ENCODE results near the gene CHST13.

Gene CHST13

DNA sequence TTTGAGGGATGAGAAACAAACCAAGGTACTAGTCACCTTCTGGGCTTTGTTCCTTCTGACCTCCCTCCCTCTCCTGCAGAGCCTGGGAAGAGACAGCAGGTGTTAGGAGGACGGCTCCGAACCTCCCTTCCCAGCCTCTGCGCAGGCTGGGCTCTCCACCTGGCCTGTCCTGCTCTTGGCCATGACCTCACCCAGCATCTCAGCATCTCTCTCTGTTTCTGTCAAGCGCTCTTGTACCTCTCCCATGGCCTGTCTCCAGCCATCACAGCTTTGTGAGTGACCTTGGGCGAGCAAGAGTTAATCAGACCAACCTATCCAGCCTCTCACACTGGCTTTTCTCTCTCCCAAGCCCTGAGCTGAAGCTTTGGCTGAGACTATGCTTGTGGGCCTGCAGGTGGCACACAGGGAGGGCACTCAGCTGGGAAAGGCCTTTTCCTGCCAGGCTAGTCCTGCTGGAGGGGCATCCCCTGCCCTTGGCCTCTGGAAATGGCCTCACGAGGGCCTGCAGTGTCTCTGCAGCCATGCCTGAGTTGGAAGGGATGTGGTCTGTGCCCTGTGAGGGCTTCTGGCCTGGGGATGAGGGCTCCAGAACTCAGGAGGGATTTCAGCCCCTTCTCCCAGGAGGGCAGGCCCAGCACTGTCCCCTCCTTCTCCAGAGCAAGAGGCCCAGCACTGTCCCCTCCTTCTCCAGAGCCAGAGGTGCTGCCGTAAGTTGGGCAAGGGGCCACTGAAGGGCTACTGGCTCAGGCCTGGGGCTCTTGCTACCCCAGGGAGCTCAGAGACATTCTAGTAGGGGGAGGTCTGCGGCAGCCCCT is 2.1 kb downstream of the CHST13 start:
- Histone ChIP-seq H3K27me3 (ENCODE audit: control insufficient read depth, insufficient read depth, low read length) (no peaks in the 10 kb centered on the region; the same call in 1 of the 2 replicates), H3K9me3 (ENCODE audit: control insufficient read depth, insufficient read depth, low read length) (no peaks in the 10 kb centered on the region), H3K36me3 (ENCODE audit: control insufficient read depth, insufficient read depth, low read length) (no peaks in the 10 kb centered on the region), H3K27ac (ENCODE audit: low read length) (no peak overlapping the region), H3K4me3 (ENCODE audit: low read length) (no peak overlapping the region), H3K4me1 (ENCODE audit: control insufficient read depth, insufficient read depth, low read length) (peaks cover 5% of the 10 kb centered on the region)
- no peak for DNase-seq (ENCODE audit: low read depth, low spot score)
- no CpG with 5 or more reads among the region's 8 CpGs for WGBS (ENCODE audit: insufficient coverage, insufficient read length)

DNA sequence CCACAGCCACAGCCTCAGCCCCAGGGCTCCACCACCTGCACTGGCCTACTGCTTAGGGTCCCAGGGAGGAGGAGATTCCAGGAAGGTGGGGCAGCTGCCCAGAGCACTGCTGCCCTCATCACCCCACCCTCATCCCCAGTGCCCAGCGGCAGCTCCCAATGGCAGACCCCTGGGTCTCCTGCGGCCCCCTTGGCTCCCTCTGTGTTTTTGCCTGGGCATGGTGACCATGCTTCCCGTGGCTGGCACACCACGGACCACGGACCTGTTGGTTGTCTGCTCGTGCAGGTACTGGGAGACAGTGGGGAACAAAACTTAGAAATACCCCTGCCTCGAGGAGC is 2.7 kb downstream of the CHST13 start:
- no peak overlapping the region for H3K27ac ChIP-seq (ENCODE audit: low read length)
- H3K36me3 ChIP-seq (ENCODE audit: control insufficient read depth, insufficient read depth, low read length) = no peaks in the 10 kb centered on the region
- WGBS (ENCODE audit: insufficient coverage, insufficient read length) = no CpG with 5 or more reads among the region's 7 CpGs
- no peak for DNase-seq (ENCODE audit: low read depth, low spot score)
- H3K9me3 ChIP-seq (ENCODE audit: control insufficient read depth, insufficient read depth, low read length) = no peaks in the 10 kb centered on the region
- H3K27me3 ChIP-seq (ENCODE audit: control insufficient read depth, insufficient read depth, low read length) = no peaks in the 10 kb centered on the region; the same call in 1 of the 2 replicates
- H3K4me3 ChIP-seq (ENCODE audit: low read length) = no peak overlapping the region
- peaks cover 5% of the 10 kb centered on the region for H3K4me1 ChIP-seq (ENCODE audit: control insufficient read depth, insufficient read depth, low read length)

DNA sequence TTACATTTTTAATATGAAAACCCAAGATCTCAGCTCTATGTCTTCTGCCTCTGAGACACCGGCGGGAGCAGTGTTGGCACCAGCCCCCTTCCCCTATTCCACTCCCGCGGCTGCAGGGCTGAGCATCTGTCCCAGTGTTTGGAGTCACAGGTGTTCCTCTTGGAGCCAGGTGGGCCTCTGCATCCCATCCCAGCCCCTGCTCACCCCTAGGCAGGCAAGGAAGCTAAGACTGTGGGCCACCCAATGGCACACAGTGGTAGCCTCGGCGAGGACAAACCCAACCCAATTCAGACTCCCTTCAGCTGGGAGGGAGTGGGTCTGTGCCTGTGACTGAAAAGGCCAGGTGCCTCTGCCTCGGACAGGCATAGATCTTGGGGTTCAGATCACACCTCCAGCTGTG is 3.1 kb downstream of the CHST13 start:
- no peak overlapping the region for H3K4me3 ChIP-seq (ENCODE audit: low read length)
- no peak overlapping the region for H3K27ac ChIP-seq (ENCODE audit: low read length)
- no peaks in the 10 kb centered on the region for H3K9me3 ChIP-seq (ENCODE audit: control insufficient read depth, insufficient read depth, low read length)
- no peak for DNase-seq (ENCODE audit: low read depth, low spot score)
- no CpG with 5 or more reads among the region's 7 CpGs for WGBS (ENCODE audit: insufficient coverage, insufficient read length)
- peaks cover 5% of the 10 kb centered on the region for H3K4me1 ChIP-seq (ENCODE audit: control insufficient read depth, insufficient read depth, low read length)
- H3K36me3 ChIP-seq (ENCODE audit: control insufficient read depth, insufficient read depth, low read length) = no peaks in the 10 kb centered on the region
- no peaks in the 10 kb centered on the region; the same call in 1 of the 2 replicates for H3K27me3 ChIP-seq (ENCODE audit: control insufficient read depth, insufficient read depth, low read length)

DNA sequence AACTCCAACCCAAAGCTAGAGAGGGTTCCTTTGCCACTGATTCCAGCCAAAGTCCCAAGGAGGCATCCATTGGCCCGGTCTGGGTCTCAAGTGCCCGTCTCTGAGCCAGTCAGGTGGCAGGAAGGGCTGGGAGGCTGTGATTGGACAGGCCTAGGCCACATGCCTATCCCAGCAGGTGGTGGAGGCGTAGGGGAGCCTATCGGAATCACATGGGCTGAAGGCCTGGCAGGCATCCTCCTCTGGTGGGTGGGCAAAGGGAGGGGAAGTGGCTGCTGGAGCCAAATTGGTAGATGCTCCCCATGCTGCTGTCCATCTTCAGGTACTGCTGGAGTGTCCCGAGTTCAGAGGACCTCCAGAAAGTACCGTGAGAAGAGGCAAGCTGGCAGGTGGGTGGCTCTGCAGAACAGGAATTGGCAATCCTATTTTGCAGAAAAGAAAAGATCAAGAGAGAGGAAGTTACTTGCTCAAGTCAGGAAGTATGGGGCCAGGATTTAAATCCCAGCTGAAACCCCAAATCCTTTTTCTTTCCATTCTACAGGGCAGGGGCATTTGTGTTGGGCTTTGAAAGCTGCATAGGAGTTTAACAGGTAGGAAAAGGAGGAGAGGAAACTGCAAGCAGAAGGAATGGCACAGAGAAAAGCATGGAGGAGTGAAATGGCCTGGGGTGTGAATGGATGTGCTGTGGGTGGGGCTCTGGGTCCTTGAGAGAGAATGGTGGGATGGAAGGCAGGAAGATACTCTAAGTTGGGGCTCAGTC is 3.7 kb downstream of the CHST13 start:
- Histone ChIP-seq H3K9me3 (ENCODE audit: control insufficient read depth, insufficient read depth, low read length) (no peaks in the 10 kb centered on the region), H3K36me3 (ENCODE audit: control insufficient read depth, insufficient read depth, low read length) (no peaks in the 10 kb centered on the region), H3K4me3 (ENCODE audit: low read length) (no peak overlapping the region), H3K4me1 (ENCODE audit: control insufficient read depth, insufficient read depth, low read length) (peaks cover 5% of the 10 kb centered on the region), H3K27ac (ENCODE audit: low read length) (no peak overlapping the region), H3K27me3 (ENCODE audit: control insufficient read depth, insufficient read depth, low read length) (no peaks in the 10 kb centered on the region; the same call in 1 of the 2 replicates)
- DNase-seq (ENCODE audit: low read depth, low spot score) = no peak
- no CpG with 5 or more reads among the region's 6 CpGs for WGBS (ENCODE audit: insufficient coverage, insufficient read length)

DNA sequence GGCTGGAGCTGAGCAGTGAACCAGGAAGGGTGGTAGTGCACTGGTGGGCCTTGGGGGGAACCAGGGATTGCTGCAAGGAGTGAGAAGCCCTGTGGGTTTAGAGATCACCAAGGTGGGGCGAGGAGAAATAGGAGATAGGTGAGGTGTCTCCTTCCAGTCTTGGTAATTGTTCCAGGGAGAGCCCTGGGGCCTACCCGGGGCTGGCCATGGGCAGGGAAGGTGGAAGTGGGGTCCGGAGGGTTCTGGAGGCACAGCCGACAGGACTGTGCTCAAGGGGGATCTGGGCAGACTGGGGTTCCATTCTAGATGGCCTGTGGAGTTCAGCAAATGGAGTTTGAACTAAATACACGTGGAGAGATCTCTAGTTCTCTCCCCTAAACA is 4.5 kb downstream of the CHST13 start:
- Histone ChIP-seq H3K9me3 (ENCODE audit: control insufficient read depth, insufficient read depth, low read length) (no peaks in the 10 kb centered on the region), H3K36me3 (ENCODE audit: control insufficient read depth, insufficient read depth, low read length) (no peaks in the 10 kb centered on the region), H3K4me1 (ENCODE audit: control insufficient read depth, insufficient read depth, low read length) (peaks cover 5% of the 10 kb centered on the region), H3K4me3 (ENCODE audit: low read length) (no peak overlapping the region), H3K27ac (ENCODE audit: low read length) (no peak overlapping the region), H3K27me3 (ENCODE audit: control insufficient read depth, insufficient read depth, low read length) (no peaks in the 10 kb centered on the region; the same call in 1 of the 2 replicates)
- DNase-seq (ENCODE audit: low read depth, low spot score) = no peak
- WGBS (ENCODE audit: insufficient coverage, insufficient read length) = no CpG with 5 or more reads among the region's 5 CpGs

DNA sequence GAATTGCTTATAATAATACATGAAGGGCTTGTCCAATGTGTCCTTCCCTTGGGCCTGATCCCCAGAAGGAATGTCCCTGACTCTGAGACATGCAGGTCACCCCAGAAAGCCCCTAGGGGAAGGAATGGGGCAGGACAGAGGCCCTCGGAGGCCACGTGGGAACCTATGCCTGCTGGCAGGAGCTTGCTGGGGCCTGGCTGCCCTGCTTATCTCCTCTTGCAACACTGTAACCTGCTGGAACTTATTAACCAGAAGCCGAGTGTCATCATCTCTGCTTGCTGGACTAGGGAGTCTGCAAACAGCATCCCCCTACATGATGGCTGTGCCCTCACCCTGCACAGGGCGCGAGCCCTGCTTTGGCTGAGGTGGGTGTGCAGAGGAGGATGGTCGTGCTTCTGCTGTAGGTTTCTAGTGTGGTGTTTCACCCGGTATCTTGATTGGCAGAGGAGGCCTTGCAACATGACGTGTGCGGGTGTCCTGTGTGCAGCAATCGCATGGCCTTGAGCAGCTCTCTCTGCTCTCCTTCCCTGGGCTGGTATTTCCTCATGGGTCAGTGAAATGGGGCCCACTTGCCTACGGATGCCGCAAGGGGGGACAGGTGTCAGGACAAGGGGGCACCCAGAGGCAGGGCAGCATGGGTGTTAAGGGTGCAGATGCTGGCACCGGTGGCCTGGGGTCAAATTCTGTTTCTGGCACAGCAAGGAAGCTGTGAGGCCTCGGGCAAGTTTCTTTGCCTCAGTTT is 5.0 kb downstream of the CHST13 start:
- no peak overlapping the region for H3K27ac ChIP-seq (ENCODE audit: low read length)
- H3K36me3 ChIP-seq (ENCODE audit: control insufficient read depth, insufficient read depth, low read length) = no peaks in the 10 kb centered on the region
- no CpG with 5 or more reads among the region's 14 CpGs for WGBS (ENCODE audit: insufficient coverage, insufficient read length)
- H3K27me3 ChIP-seq (ENCODE audit: control insufficient read depth, insufficient read depth, low read length) = no peaks in the 10 kb centered on the region
- no peak for DNase-seq (ENCODE audit: low read depth, low spot score)
- H3K9me3 ChIP-seq (ENCODE audit: control insufficient read depth, insufficient read depth, low read length) = no peaks in the 10 kb centered on the region
- peaks cover 3% of the 10 kb centered on the region for H3K4me1 ChIP-seq (ENCODE audit: control insufficient read depth, insufficient read depth, low read length)
- no peak overlapping the region for H3K4me3 ChIP-seq (ENCODE audit: low read length)

DNA sequence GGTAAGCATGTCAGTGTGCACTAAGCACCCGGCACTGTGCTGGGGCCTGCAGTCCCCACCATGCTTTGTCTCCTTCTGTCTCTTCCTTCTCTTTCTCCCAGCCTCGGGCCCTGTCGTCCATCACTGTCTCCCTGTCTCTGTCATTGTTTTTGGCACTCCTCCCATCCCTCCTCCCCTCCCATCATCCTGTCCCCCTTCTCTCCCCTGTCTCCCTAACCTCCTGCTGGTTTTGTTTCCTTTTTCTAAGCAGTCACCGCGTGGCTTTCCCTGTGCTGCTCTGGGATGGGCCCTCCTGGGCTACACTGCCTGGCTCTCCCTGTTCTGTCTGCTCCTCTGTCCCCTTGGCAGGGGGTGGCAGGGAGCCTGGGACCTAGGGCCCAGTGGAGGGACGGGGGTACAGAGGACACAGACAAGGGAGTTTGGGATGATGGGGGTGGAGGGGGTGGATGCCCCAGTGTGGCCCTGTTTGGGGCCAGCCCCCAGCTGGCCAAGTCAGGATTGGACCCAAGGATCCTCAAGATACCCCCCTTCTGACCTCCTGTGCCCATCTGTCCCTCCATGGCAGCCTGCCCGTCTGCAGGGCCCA is 5.7 kb downstream of the CHST13 start:
- WGBS (ENCODE audit: insufficient coverage, insufficient read length) = no CpG with 5 or more reads among the region's 7 CpGs
- H3K4me1 ChIP-seq (ENCODE audit: control insufficient read depth, insufficient read depth, low read length) = peaks cover 2% of the 10 kb centered on the region
- no peaks in the 10 kb centered on the region for H3K9me3 ChIP-seq (ENCODE audit: control insufficient read depth, insufficient read depth, low read length)
- no peak overlapping the region for H3K4me3 ChIP-seq (ENCODE audit: low read length)
- no peaks in the 10 kb centered on the region for H3K36me3 ChIP-seq (ENCODE audit: control insufficient read depth, insufficient read depth, low read length)
- H3K27ac ChIP-seq (ENCODE audit: low read length) = no peak overlapping the region
- H3K27me3 ChIP-seq (ENCODE audit: control insufficient read depth, insufficient read depth, low read length) = no peaks in the 10 kb centered on the region
- DNase-seq (ENCODE audit: low read depth, low spot score) = no peak

DNA sequence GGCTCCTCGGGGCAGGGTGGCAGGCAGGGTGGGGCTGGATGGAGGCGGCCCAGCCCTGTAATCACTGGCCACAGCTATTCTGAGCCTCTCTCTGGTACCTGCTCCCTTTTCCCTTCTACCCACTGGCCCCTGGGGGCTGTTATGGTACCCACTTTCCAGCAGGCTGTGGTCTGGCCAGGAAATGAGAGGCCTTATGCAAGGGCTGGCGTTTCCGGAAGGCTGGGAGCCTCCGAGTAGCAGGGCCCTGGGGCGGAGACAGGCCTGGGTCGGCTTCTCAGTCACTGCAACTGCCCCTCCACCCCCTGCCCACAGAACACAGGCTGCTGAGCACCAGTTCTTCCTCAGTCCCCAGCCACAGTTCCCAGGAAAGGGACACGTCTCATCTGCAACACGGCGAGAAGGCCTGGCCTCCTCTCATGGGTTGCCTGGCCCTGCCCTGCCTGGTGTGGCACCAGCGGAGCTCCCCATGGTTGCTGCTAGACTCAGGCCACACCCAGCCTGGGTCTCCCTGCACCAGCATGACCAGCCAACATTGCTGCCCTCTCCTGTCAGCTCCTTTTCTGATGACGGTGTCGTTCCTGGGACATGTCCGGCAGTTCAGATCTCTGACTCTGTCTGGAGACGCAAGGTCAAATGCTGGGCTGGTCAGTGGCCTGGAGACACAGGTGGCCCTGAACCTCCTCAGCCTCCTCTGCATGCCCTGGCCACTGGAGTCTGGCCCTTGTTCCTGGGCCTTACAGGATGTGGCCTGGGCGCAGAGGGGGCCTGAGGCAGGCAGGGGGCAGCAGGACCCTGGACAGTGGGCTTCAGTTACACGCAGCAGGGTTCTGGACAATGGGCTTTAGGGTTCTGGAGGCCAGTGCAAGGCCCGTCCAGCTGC is 6.5 kb downstream of the CHST13 start:
- Histone ChIP-seq H3K4me3 (ENCODE audit: low read length) (no peak overlapping the region), H3K9me3 (ENCODE audit: control insufficient read depth, insufficient read depth, low read length) (no peaks in the 10 kb centered on the region), H3K36me3 (ENCODE audit: control insufficient read depth, insufficient read depth, low read length) (no peaks in the 10 kb centered on the region), H3K27me3 (ENCODE audit: control insufficient read depth, insufficient read depth, low read length) (no peaks in the 10 kb centered on the region), H3K27ac (ENCODE audit: low read length) (no peak overlapping the region), H3K4me1 (ENCODE audit: control insufficient read depth, insufficient read depth, low read length) (peaks cover 1% of the 10 kb centered on the region; the same call in 1 of the 2 replicates)
- no peak for DNase-seq (ENCODE audit: low read depth, low spot score)
- no CpG with 5 or more reads among the region's 18 CpGs for WGBS (ENCODE audit: insufficient coverage, insufficient read length)

DNA sequence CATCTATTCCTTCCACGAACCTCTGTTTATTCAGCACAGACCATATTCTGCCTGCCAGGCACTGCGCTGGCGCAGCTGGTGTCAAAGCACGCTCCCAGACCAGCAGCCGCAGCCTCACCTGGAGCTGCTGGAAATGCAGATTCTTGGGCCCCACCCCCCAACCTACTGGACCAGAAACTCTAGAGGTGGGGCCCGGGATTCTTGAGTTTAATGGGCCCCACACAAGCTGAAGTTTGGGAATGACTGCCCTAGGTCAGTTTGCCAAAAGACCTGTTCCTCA is 7.0 kb downstream of the CHST13 start:
- DNase-seq (ENCODE audit: low read depth, low spot score) = no peak
- Histone ChIP-seq H3K4me3 (ENCODE audit: low read length) (no peak overlapping the region), H3K27me3 (ENCODE audit: control insufficient read depth, insufficient read depth, low read length) (no peaks in the 10 kb centered on the region), H3K9me3 (ENCODE audit: control insufficient read depth, insufficient read depth, low read length) (no peaks in the 10 kb centered on the region), H3K27ac (ENCODE audit: low read length) (no peak overlapping the region), H3K4me1 (ENCODE audit: control insufficient read depth, insufficient read depth, low read length) (peaks cover 1% of the 10 kb centered on the region; the same call in 1 of the 2 replicates), H3K36me3 (ENCODE audit: control insufficient read depth, insufficient read depth, low read length) (no peaks in the 10 kb centered on the region)
- no CpG with 5 or more reads among the region's 6 CpGs for WGBS (ENCODE audit: insufficient coverage, insufficient read length)

DNA sequence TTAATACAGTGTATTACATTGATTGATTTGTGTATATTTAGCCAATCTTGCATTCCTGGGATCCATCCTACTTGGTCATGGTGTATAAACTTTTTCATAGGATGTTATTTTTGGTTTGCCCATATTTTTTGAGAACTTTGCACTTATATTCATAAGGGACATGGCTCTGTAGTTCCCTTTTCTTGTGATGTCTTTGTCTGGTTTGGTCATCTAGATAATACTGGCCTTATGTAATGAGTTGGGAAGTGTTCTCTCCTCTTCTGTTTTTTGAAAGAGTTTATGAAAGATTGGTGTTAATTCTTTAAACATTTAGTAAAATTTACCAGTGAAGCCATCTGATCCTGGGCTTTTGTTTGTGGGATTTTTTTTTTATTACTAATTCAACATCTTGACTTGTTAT is 9.6 kb downstream of the CHST13 start:
- Histone ChIP-seq H3K27ac (ENCODE audit: low read length) (no peak overlapping the region), H3K9me3 (ENCODE audit: control insufficient read depth, insufficient read depth, low read length) (no peaks in the 10 kb centered on the region), H3K4me1 (ENCODE audit: control insufficient read depth, insufficient read depth, low read length) (no peaks in the 10 kb centered on the region; the same call in 1 of the 2 replicates), H3K4me3 (ENCODE audit: low read length) (no peak overlapping the region), H3K27me3 (ENCODE audit: control insufficient read depth, insufficient read depth, low read length) (no peaks in the 10 kb centered on the region), H3K36me3 (ENCODE audit: control insufficient read depth, insufficient read depth, low read length) (no peaks in the 10 kb centered on the region)
- no peak for DNase-seq (ENCODE audit: low read depth, low spot score)

Data from iPS DF 6.9 (cell line).